Measurements from ENCODE around the gene C16orf90. TPM values are rescaled to one million over a fixed set of nuclear protein-coding genes. Genes with fewer than 3 reads are reported as not detected.

The C16orf90 gene
- total RNA-seq, 4 donors from 2014 or later, result not detected

GRCh38 chr16:3457434-3458252 is 37.6 kb downstream of the C16orf90 start:
- Histone ChIP-seq H3K27ac (peak overlapping the region; percentile 92 to 98 (median 95)), H3K36me3 (peaks cover 0 to under 1% (median 0%) of the 10 kb centered on the region in 3 donors), H3K9me3 (no peaks in the 10 kb centered on the region), H3K4me1 (peaks cover 36 to 62% (median 45%) of the 10 kb centered on the region in 3 donors), H3K27me3 (no peaks in the 10 kb centered on the region), H3K4me3 (peak overlapping the region; percentile 59 to 91 (median 72))
- DNase-seq, result peak; percentile 33
- peak in 2 of 4 donors; percentile 57 to 63 for TF ChIP-seq POLR2A (IDR thresholded peaks at IDR 0.05)
- TF ChIP-seq, protein P1, sequence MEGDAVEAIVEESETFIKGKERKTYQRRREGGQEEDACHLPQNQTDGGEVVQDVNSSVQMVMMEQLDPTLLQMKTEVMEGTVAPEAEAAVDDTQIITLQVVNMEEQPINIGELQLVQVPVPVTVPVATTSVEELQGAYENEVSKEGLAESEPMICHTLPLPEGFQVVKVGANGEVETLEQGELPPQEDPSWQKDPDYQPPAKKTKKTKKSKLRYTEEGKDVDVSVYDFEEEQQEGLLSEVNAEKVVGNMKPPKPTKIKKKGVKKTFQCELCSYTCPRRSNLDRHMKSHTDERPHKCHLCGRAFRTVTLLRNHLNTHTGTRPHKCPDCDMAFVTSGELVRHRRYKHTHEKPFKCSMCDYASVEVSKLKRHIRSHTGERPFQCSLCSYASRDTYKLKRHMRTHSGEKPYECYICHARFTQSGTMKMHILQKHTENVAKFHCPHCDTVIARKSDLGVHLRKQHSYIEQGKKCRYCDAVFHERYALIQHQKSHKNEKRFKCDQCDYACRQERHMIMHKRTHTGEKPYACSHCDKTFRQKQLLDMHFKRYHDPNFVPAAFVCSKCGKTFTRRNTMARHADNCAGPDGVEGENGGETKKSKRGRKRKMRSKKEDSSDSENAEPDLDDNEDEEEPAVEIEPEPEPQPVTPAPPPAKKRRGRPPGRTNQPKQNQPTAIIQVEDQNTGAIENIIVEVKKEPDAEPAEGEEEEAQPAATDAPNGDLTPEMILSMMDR (IDR thresholded peaks at IDR 0.05), result peak; percentile 25 to 67 (median 52)
- WGBS, 2 donors, result 0% methylated on average over 1 to 2 of the region's 83 CpGs
- intact Hi-C loops (cut with DNase I), result no loop called here

- 64 to 83% methylated on average over 10 of the region's 10 CpGs for WGBS, 2 donors
- TF ChIP-seq, protein P1 (IDR thresholded peaks at IDR 0.05), result no peak
- no peak for TF ChIP-seq POLR2A (IDR thresholded peaks at IDR 0.05)
- H3K36me3 ChIP-seq, result peaks cover 0 to 27% (median 0%) of the 10 kb centered on the region in 3 donors
- intact Hi-C loops (cut with DNase I), result no loop called here
- no peak overlapping the region for H3K4me3 ChIP-seq
- DNase-seq, result no peak
- no peaks in the 10 kb centered on the region for H3K9me3 ChIP-seq
- no peak overlapping the region for H3K27ac ChIP-seq
- H3K27me3 ChIP-seq, result no peaks in the 10 kb centered on the region
- H3K4me1 ChIP-seq, result peaks cover 19 to 35% (median 27%) of the 10 kb centered on the region in 3 donors
These were observed 40.6 kb downstream of the C16orf90 start for GRCh38 chr16:3454631-3455147.

DNA sequence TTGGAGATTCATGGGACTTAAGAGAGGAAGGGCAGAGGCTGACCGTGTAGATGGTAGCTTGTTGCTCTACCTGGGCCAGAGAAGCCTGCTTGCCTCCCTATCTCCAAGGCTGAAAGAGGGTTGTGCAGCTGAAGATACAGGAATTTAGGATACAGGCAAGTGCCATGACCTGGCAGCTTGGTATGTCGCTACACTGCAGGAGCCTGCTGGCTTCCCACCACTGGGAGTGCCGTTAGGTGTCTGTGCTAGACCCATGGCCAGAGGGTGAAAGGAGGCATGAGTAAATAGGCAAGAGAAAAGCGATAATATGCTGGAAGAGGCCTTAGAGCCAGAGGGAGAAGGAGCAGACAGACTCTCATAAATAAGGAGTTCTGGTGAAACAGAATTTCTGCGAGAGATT is 41.2 kb downstream of the C16orf90 start:
- no peak for TF ChIP-seq POLR2A (IDR thresholded peaks at IDR 0.05)
- TF ChIP-seq, protein P1 (IDR thresholded peaks at IDR 0.05), result no peak
- WGBS, 2 donors, result 73 to 92% methylated on average over 5 of the region's 5 CpGs
- H3K4me1 ChIP-seq, result peaks cover 13 to 29% (median 21%) of the 10 kb centered on the region in 3 donors
- intact Hi-C loops (cut with DNase I), result no loop called here
- no peaks in the 10 kb centered on the region for H3K9me3 ChIP-seq
- no peak overlapping the region for H3K27ac ChIP-seq
- no peaks in the 10 kb centered on the region for H3K27me3 ChIP-seq
- no peak for DNase-seq
- no peak overlapping the region for H3K4me3 ChIP-seq
- H3K36me3 ChIP-seq, result peaks cover 0 to 32% (median 0%) of the 10 kb centered on the region in 3 donors

GRCh38 chr16:3444032-3444388 is 51.3 kb downstream of the C16orf90 start:
- Histone ChIP-seq H3K27me3 (no peaks in the 10 kb centered on the region), H3K4me1 (peaks cover 0 to 21% (median 6%) of the 10 kb centered on the region in 3 donors), H3K9me3 (peaks cover 0 to 20% (median 5%) of the 10 kb centered on the region in 3 donors), H3K4me3 (peak overlapping the region; percentile 50 to 73 (median 56)), H3K27ac (peak overlapping the region; percentile 77 to 83 (median 82)), H3K36me3 (peaks cover 0 to 38% (median 0%) of the 10 kb centered on the region in 3 donors)
- intact Hi-C loops (cut with DNase I), result no loop called here
- no peak for DNase-seq
- 55 to 57% methylated on average over 5 to 10 of the region's 10 CpGs for WGBS, 2 donors
- no peak for TF ChIP-seq POLR2A (IDR thresholded peaks at IDR 0.05)
- TF ChIP-seq, protein P1 (IDR thresholded peaks at IDR 0.05), result peak in 1 of 6 experiments; percentile 52

Small RNA genes within 50 kb of the gene (small RNA-seq; reads per million reads assigned to genes)
- gene MIR6126, result 0 reads per million in 4 donors

Other genes with a start within 250 kb of the C16orf90 start
- gene MEFV, start 238.9 kb downstream of the C16orf90 start, total RNA-seq, result 1 to 10 TPM in 3 of 4 donors, under 1 TPM in 1; 0.38 to 2.8 (median 1.5) TPM
- gene ZNF263, start 212.0 kb downstream of the C16orf90 start, total RNA-seq, result 10 to 100 TPM; 15.7 to 40.1 (median 24.1) TPM
- 1 to 10 TPM in 2 of 4 donors, under 1 TPM in 2; 0.38 to 4.0 (median 0.96) TPM for gene TIGD7, start 190.1 kb downstream of the C16orf90 start, total RNA-seq
- gene ZNF75A, start 190.0 kb downstream of the C16orf90 start, total RNA-seq, result 10 to 100 TPM; 10.6 to 24.6 (median 18.1) TPM
- not detected for gene OR2C1, start 139.6 kb downstream of the C16orf90 start, total RNA-seq
- gene ZSCAN32, start 94.5 kb downstream of the C16orf90 start, total RNA-seq, result 10 to 100 TPM in 2 of 4 donors, 1 to 10 TPM in 2; 7.2 to 18.1 (median 11.3) TPM
- gene ZNF174, start 94.3 kb downstream of the C16orf90 start, total RNA-seq, result 10 to 100 TPM in 1 of 4 donors, 1 to 10 TPM in 3; 5.8 to 13.0 (median 9.3) TPM
- 1 to 10 TPM in 3 of 4 donors, under 1 TPM in 1; 0.68 to 2.1 (median 1.0) TPM for gene ZNF597, start 52.0 kb downstream of the C16orf90 start, total RNA-seq
- gene NAA60, start 51.8 kb downstream of the C16orf90 start, total RNA-seq, result 10 to 100 TPM; 21.0 to 31.6 (median 23.7) TPM
- 10 to 100 TPM in 1 of 4 donors, 1 to 10 TPM in 3; 1.6 to 20.1 (median 5.6) TPM for gene CLUAP1, start 5.5 kb upstream of the C16orf90 start, total RNA-seq
- gene NLRC3, start 81.9 kb upstream of the C16orf90 start, total RNA-seq, result 1 to 10 TPM in 3 of 4 donors, under 1 TPM in 1; 0.70 to 4.0 (median 1.8) TPM
- gene SLX4, start 116.1 kb upstream of the C16orf90 start, total RNA-seq, result 1 to 10 TPM; 3.1 to 5.6 (median 3.9) TPM
- 10 to 100 TPM in 2 of 4 donors, 1 to 10 TPM in 2; 5.7 to 13.4 (median 9.9) TPM for gene DNASE1, start 159.2 kb upstream of the C16orf90 start, total RNA-seq
- 100 to 1,000 TPM in 2 of 4 donors, 10 to 100 TPM in 2; 76.5 to 121 (median 97.6) TPM for gene TRAP1, start 222.0 kb upstream of the C16orf90 start, total RNA-seq